Measurements from ENCODE around the gene CFAP57.

DNA sequence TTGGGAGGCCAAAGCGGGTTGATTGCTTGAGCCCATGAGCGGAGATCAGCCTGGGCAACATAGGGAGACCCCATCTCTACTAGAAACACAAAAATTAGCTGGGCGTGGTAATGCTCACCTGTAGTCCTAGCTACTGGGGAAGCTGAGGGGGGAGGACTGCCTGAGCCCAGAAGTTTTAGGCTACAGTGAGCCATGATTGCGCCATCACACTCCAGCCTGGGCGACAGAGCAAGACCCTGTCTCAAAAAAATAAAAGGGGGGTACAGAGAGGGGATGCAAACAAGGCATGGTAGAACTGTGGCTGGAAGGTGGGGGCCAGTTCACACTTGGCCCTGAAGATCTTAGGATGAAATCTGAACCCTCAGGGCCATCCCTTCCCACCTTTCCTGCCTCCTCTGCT is 114.4 kb downstream of the CFAP57 start:
- TF ChIP-seq, protein P1, sequence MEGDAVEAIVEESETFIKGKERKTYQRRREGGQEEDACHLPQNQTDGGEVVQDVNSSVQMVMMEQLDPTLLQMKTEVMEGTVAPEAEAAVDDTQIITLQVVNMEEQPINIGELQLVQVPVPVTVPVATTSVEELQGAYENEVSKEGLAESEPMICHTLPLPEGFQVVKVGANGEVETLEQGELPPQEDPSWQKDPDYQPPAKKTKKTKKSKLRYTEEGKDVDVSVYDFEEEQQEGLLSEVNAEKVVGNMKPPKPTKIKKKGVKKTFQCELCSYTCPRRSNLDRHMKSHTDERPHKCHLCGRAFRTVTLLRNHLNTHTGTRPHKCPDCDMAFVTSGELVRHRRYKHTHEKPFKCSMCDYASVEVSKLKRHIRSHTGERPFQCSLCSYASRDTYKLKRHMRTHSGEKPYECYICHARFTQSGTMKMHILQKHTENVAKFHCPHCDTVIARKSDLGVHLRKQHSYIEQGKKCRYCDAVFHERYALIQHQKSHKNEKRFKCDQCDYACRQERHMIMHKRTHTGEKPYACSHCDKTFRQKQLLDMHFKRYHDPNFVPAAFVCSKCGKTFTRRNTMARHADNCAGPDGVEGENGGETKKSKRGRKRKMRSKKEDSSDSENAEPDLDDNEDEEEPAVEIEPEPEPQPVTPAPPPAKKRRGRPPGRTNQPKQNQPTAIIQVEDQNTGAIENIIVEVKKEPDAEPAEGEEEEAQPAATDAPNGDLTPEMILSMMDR (IDR thresholded peaks at IDR 0.05): no peak
- TF ChIP-seq POLR2A (IDR thresholded peaks at IDR 0.05): no peak
